Epidermal melanocyte (primary cell): ENCODE measurements around the gene ERBB4.
"Not testable (repeated sequence)": the region's sequence is repeated elsewhere in the genome, so short reads cannot be mapped to it uniquely, and the experiment has no call there.

Experiments used
- DNase-seq: peaks from one replicate; pipeline ENCODE4 v3.0.0; 2011; ENCODE audit warnings: low spot score; ENCODE audit not compliant: insufficient read length

The ERBB4 gene

GRCh38 chr2:212299943-212300342 lies 238.7 kb downstream of the ERBB4 start:
- DNase-seq = no peak

- no peak for DNase-seq
These were observed 239.3 kb downstream of the ERBB4 start for GRCh38 chr2:212299333-212299732.

GRCh38 chr2:212295571-212295970 lies 243.0 kb downstream of the ERBB4 start:
- no peak for DNase-seq

GRCh38 chr2:212294816-212295215 lies 243.8 kb downstream of the ERBB4 start:
- DNase-seq = no peak

- no peak for DNase-seq
These were observed 249.3 kb downstream of the ERBB4 start for GRCh38 chr2:212289301-212289700.

- no peak for DNase-seq
These were observed 250.3 kb downstream of the ERBB4 start for GRCh38 chr2:212288308-212288707.

GRCh38 chr2:212284166-212284565 lies 254.4 kb downstream of the ERBB4 start:
- DNase-seq = no peak

- no peak for DNase-seq
These were observed 255.8 kb downstream of the ERBB4 start for GRCh38 chr2:212282671-212283261.

GRCh38 chr2:212276813-212277212 lies 261.8 kb downstream of the ERBB4 start:
- DNase-seq = no peak

GRCh38 chr2:212274215-212274614 lies 264.4 kb downstream of the ERBB4 start:
- DNase-seq = no peak

- no peak for DNase-seq
These were observed 267.0 kb downstream of the ERBB4 start for GRCh38 chr2:212271583-212271982.

GRCh38 chr2:212269005-212269404 lies 269.6 kb downstream of the ERBB4 start:
- no peak for DNase-seq

GRCh38 chr2:212266297-212266696 lies 272.3 kb downstream of the ERBB4 start:
- DNase-seq = no peak

GRCh38 chr2:212265777-212266176 lies 272.8 kb downstream of the ERBB4 start:
- no peak for DNase-seq

GRCh38 chr2:212264187-212264586 lies 274.4 kb downstream of the ERBB4 start:
- no peak for DNase-seq

GRCh38 chr2:212259226-212259625 lies 279.4 kb downstream of the ERBB4 start:
- DNase-seq = no peak

- no peak for DNase-seq
These were observed 284.3 kb downstream of the ERBB4 start for GRCh38 chr2:212254339-212254738.

GRCh38 chr2:212249451-212249850 lies 289.2 kb downstream of the ERBB4 start:
- no peak for DNase-seq

GRCh38 chr2:212245880-212246279 lies 292.7 kb downstream of the ERBB4 start:
- DNase-seq = no peak

- no peak for DNase-seq
These were observed 295.9 kb downstream of the ERBB4 start for GRCh38 chr2:212242724-212243123.

- DNase-seq = not testable (repeated sequence)
These were observed 300.4 kb downstream of the ERBB4 start for GRCh38 chr2:212238152-212238551.

GRCh38 chr2:212237350-212238095 lies 301.1 kb downstream of the ERBB4 start:
- no peak for DNase-seq

GRCh38 chr2:212228743-212229171 lies 309.8 kb downstream of the ERBB4 start:
- DNase-seq = no peak
